Adipose tissue (tissue), 3 donors: Measurements from ENCODE around the gene MAN2B2. TPM values are rescaled to one million over a fixed set of nuclear protein-coding genes. Genes with fewer than 3 reads are reported as not detected.

ENCODE experiments used
- H3K27ac ChIP-seq: one replicate; pipeline ENCODE4 v1.5.1; 2013; ENCODE audit warnings: low read depth, low read length
- WGBS, 3 donors: extraction: QIAGEN DNeasy Blood & Tissue Kit; methylation state at CpG; one replicate each; pipeline ENCODE4 v1.1.7; 2013; 5-methylcytosine and 5-hydroxymethylcytosine counted together
- polyA plus RNA-seq, 3 donors: library from polyadenylated mRNA; stranded (reverse); fragments of 200-250 nt; gene quantifications; one replicate each; pipeline ENCODE4 v1.2.3, GENCODE V29; 2013
- donor health status: healthy with polysubstance abuse.
- donor health status: Bipolar disorder and iron deficiency.
- donor health status: healthy.

MAN2B2 gene
- polyA plus RNA-seq, 3 donors = 8.7 to 14.9 (median 13.0) TPM

DNA sequence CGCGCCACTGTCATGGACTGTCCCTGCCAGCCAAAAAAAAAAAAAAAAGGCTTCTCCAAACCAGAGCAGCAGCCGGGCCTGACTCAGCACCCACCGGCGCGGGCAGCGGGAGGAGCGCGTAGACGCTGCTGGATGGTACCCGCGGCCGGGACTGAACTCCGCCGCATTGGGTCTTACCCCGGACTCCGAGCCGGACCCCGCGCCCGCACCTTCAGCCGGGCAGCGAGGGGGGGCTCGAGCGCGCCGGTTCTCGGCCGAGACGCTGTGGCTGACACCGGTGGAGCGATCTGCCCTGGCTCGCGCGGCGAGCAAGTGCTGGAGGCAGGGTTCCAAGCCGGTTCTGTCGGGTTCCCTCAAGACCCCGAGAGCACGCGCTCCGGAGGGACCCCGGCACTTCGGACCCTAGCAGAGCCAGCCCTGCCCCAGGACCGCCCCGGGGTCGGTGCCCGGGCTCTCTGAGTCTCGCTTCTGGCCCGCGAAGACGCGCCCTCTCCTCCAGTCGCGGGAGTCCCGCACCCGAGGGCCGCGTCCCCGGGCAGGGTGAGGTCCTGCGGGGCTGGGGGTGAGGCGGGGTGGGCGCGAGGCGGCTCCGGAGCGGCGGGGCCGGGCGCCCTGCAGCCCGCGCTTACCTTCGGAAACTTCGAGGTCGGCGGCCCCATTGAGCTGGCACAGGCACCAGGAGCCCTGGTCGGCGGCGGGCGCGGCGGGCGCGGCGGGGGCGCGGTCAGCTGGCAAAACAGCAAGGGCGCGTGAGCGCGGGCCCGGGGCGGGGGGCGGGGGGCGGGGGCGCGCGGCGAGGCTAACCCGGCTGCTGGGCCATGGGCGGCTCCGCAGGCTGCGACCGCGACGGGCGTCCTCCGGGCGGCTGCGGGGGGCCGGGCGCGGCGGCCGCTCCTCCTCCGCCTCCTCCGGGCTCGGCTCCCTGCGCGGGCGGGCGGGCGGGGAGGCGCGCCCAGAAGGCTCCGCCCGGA, 11.8 kb upstream of the MAN2B2 start:
- 1 to 2% (median 1%) methylated on average over 72 to 95 of the region's 127 CpGs for WGBS, 3 donors
- H3K27ac ChIP-seq = no peak overlapping the region

DNA sequence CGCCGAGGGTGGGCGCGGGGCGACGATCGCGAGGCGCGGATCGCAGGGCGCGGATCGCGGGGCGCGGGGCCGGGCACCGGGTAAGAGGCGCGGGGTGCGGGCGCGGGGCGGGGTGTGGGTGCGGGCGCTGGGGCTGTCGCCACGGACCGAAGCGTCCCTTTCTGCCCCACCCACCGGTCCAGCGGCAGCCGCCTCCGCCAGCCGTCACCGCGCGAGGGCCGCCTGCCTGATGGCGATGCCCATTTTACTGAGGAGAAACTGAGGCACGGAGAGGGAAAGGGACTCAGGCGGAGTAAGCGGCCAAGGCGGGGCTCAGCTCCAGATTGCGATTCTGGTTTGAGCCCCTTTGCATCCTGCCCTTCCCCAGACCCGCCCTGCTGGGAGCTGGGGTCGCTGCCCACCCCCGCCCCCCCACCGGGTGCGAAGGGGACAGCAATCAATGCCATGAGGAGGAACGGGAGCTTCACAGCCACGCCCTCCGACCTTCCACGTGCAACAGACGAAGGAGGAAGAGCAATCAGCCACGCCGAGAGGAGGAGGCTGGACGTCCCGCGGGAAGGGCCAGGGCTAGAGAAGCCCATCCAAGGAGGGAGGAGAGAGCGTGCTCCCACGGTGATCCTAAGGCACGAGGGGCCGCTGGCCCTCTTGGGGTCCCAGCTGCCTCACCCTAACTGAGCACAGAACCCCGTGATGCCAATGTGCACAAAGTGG, 10.9 kb upstream of the MAN2B2 start:
- no peak overlapping the region for H3K27ac ChIP-seq
- WGBS, 3 donors = 9 to 11% (median 10%) methylated on average over 26 to 66 of the region's 66 CpGs

GRCh38 chr4:6565691-6566390, 9.1 kb upstream of the MAN2B2 start:
- WGBS, 3 donors = 63 to 73% (median 72%) methylated on average over 14 of the region's 14 CpGs
- H3K27ac ChIP-seq = no peak overlapping the region

GRCh38 chr4:6566391-6567190, 8.4 kb upstream of the MAN2B2 start:
- H3K27ac ChIP-seq = no peak overlapping the region
- WGBS, 3 donors = 73 to 74% (median 73%) methylated on average over 13 of the region's 13 CpGs

GRCh38 chr4:6567218-6567617, 7.8 kb upstream of the MAN2B2 start:
- no peak overlapping the region for H3K27ac ChIP-seq

DNA sequence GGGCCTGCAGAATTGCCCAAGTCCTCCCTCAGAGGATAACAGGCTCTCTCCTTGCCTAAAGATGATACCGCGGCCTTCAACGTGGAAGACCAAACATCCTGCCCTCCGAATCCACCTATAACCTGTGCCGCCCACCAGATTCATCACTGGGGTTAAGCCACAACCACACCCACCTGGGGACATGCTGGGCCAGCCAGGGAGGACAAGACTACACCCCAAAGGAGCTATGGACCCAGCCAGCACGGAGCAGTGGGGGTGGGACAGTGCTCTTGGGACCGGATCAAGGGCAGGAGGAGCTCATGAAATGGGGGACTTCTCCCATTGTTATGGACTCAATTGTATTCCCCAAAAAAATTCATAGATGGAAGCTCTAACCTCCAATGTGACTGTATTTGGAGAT, 6.8 kb upstream of the MAN2B2 start:
- no peak overlapping the region for H3K27ac ChIP-seq
- 85 to 90% (median 88%) methylated on average over 7 of the region's 7 CpGs for WGBS, 3 donors

More at GRCh38 chr4:6567218-6567617, 7.8 kb upstream of the MAN2B2 start:
- 83 to 100% (median 83%) methylated on average over 1 of the region's 1 CpG for WGBS, 3 donors

DNA sequence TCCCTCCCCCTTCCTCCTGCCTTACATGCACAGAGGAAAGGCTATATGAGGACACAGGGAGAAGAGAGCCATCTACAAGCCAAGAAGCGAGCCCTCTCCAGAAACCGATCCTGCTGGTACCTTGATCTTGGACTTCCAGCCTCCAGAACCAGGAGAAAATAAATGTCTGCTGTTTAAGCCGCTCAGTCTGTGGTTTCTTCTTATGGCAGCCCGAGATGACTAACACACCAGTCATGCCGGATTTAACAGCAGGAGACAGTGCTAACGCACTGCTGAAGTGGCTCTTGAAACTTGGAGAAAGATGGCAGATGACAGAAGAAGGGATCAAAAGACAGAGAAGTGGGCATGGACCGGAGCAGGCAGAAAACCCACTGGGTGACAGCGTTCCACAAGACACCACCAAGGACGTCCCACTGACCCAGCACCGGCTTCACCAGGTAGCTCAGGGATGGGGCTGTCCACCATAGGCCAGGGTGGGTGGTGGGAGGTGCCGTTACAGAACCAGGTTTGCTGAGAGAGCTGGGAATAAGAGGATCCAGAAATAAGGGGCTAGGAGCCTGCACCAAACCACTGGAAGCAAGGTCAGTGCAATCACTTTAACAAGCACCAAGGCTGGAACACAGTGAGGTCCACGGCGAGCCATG, 6.2 kb upstream of the MAN2B2 start:
- WGBS, 3 donors = 75 to 81% (median 79%) methylated on average over 13 of the region's 13 CpGs
- no peak overlapping the region for H3K27ac ChIP-seq

GRCh38 chr4:6571608-6572007, 3.4 kb upstream of the MAN2B2 start:
- 84 to 87% (median 85%) methylated on average over 3 of the region's 3 CpGs for WGBS, 3 donors

GRCh38 chr4:6573551-6573950, 1.4 kb upstream of the MAN2B2 start:
- 58 to 70% (median 60%) methylated on average over 6 of the region's 6 CpGs for WGBS, 3 donors
- H3K27ac ChIP-seq = no peak overlapping the region

More at GRCh38 chr4:6571608-6572007, 3.4 kb upstream of the MAN2B2 start:
- no peak overlapping the region for H3K27ac ChIP-seq

GRCh38 chr4:6573986-6574746, 823 bp upstream of the MAN2B2 start:
- 44 to 53% (median 53%) methylated on average over 16 of the region's 16 CpGs for WGBS, 3 donors

GRCh38 chr4:6575503-6576240, 683 bp downstream of the MAN2B2 start:
- no peak overlapping the region for H3K27ac ChIP-seq
- WGBS, 3 donors = 51 to 60% (median 56%) methylated on average over 16 to 17 of the region's 17 CpGs

More at GRCh38 chr4:6573986-6574746, 823 bp upstream of the MAN2B2 start:
- no peak overlapping the region for H3K27ac ChIP-seq

GRCh38 chr4:6576512-6576911, 1.5 kb downstream of the MAN2B2 start:
- 37 to 88% (median 66%) methylated on average over 16 of the region's 16 CpGs for WGBS, 3 donors
- no peak overlapping the region for H3K27ac ChIP-seq

GRCh38 chr4:6576932-6577331, 1.9 kb downstream of the MAN2B2 start:
- WGBS, 3 donors = 88 to 93% (median 88%) methylated on average over 9 of the region's 9 CpGs
- no peak overlapping the region for H3K27ac ChIP-seq

GRCh38 chr4:6577409-6577808, 2.4 kb downstream of the MAN2B2 start:
- WGBS, 3 donors = 96 to 97% (median 96%) methylated on average over 10 of the region's 10 CpGs
- no peak overlapping the region for H3K27ac ChIP-seq

DNA sequence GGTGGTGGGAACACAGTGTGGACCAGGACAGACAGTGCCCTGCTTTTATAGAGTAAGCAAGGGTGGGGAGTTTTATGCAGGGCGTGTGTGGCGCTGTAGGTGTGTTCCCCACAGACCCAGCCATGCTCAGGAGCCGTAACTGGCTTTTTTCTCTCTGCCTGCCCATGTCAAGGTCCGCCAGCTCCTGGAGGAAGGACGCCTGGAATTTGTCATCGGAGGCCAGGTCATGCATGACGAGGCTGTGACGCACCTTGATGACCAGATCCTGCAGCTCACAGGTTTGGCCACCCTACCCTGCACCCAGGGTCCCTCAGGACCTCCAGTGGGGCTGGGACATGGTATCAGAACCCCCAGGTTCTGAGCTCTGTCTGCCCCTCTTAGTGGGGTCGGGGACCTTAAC, 3.2 kb downstream of the MAN2B2 start:
- H3K27ac ChIP-seq = no peak overlapping the region
- 94 to 98% (median 97%) methylated on average over 9 of the region's 9 CpGs for WGBS, 3 donors

- WGBS, 3 donors = 90 to 99% (median 93%) methylated on average over 6 of the region's 6 CpGs
- H3K27ac ChIP-seq = no peak overlapping the region
These were observed 5.4 kb downstream of the MAN2B2 start for GRCh38 chr4:6580353-6580752.
